Activated CD4-positive, alpha-beta memory T cell treated with anti-CD3 and anti-CD28 coated beads for 36 hours (primary cell): ENCODE data around the gene LACRT. TPM values are rescaled to one million over a fixed set of nuclear protein-coding genes. Genes with fewer than 3 reads are reported as not detected.

Experiments
- CTCF ChIA-PET: fragments of 350-600 bp; sonication (Branson Sonifier 250); formaldehyde crosslinking; loops from one replicate; lab custom pipeline; 2021; ENCODE audit warnings: antibody characterized with exemption, inconsistent platforms; lab: Charles Lee
- POLR2A ChIA-PET: fragments of 350-600 bp; sonication (Branson Sonifier 250); formaldehyde crosslinking; loops from one replicate; lab custom pipeline; 2021; ENCODE audit warnings: antibody characterized with exemption; lab: Charles Lee
- DNase-seq: peaks from one replicate; pipeline ENCODE4 v3.0.0-alpha.2; 2020
- H3K27ac Mint-ChIP-seq: one replicate; pipeline ENCODE4 v1.8.0; 2021; ENCODE audit warnings: mixed read lengths
- H3K27me3 Mint-ChIP-seq: one replicate; pipeline ENCODE4 v1.8.0; 2021; ENCODE audit warnings: mixed read lengths
- H3K36me3 Mint-ChIP-seq: one replicate; pipeline ENCODE4 v1.8.0; 2021; ENCODE audit warnings: mixed read lengths
- H3K4me1 Mint-ChIP-seq: one replicate; pipeline ENCODE4 v1.8.0; 2021; ENCODE audit warnings: low read depth, mixed read lengths
- H3K4me3 Mint-ChIP-seq: one replicate; pipeline ENCODE4 v1.8.0; 2021; ENCODE audit warnings: mild to moderate bottlenecking, mixed read lengths
- H3K9me3 Mint-ChIP-seq: one replicate; pipeline ENCODE4 v1.8.0; 2021; ENCODE audit warnings: mixed read lengths
- intact Hi-C: fragments of 100-400 bp; cut with micrococcal nuclease; formaldehyde crosslinking; loops from one replicate; pipeline ENCODE4 v1.15.1; 2023
- total RNA-seq, 2 experiments: library from RNA; stranded (reverse); gene quantifications; one replicate each; pipeline ENCODE4 v1.2.3, GENCODE V29; 2021

The LACRT gene
- total RNA-seq, 2 experiments from 2014 or later: not detected

GRCh38 chr12:54584128-54584527 is 50.6 kb downstream of the LACRT start:
- no peaks in the 10 kb centered on the region for H3K9me3 Mint-ChIP-seq
- H3K27ac Mint-ChIP-seq: no peak overlapping the region
- peaks cover 35% of the 10 kb centered on the region for H3K27me3 Mint-ChIP-seq
- H3K4me3 Mint-ChIP-seq: no peak overlapping the region
- POLR2A ChIA-PET: no interaction called here
- intact Hi-C loops: no loop called here
- CTCF ChIA-PET: interaction anchor here (1.1 to 7.0 kb wide), 3 partner anchors 8 to 57 kb away, joined by 3 to 95 read pairs (median 3); no protein-coding TSS in a partner anchor
- DNase-seq: no peak
- H3K36me3 Mint-ChIP-seq: no peaks in the 10 kb centered on the region
- peaks cover 6% of the 10 kb centered on the region for H3K4me1 Mint-ChIP-seq

- Mint-ChIP-seq H3K36me3 (peaks cover 1% of the 10 kb centered on the region), H3K4me1 (peaks cover 3% of the 10 kb centered on the region), H3K9me3 (no peaks in the 10 kb centered on the region), H3K4me3 (no peak overlapping the region), H3K27ac (no peak overlapping the region), H3K27me3 (peaks cover 30% of the 10 kb centered on the region)
- ChIA-PET CTCF (interaction anchor here (0.6 to 7.0 kb wide), 4 partner anchors 9 to 1948 kb away, joined by 3 to 95 read pairs (median 4); no protein-coding TSS in a partner anchor), POLR2A (no interaction called here)
- no peak for DNase-seq
- intact Hi-C loops: no loop called here
These were observed 51.0 kb downstream of the LACRT start for GRCh38 chr12:54583726-54584125.

- Mint-ChIP-seq H3K27me3 (peaks cover 12% of the 10 kb centered on the region), H3K4me3 (no peak overlapping the region), H3K4me1 (peaks cover 2% of the 10 kb centered on the region), H3K36me3 (peaks cover 6% of the 10 kb centered on the region), H3K27ac (no peak overlapping the region), H3K9me3 (no peaks in the 10 kb centered on the region)
- no peak for DNase-seq
- CTCF ChIA-PET: interaction anchor here (1.5 to 7.0 kb wide), 5 partner anchors 15 to 118 kb away, joined by 4 to 95 read pairs (median 17); no protein-coding TSS in a partner anchor
- POLR2A ChIA-PET: no interaction called here
- intact Hi-C loops: no loop called here
These were observed 53.3 kb downstream of the LACRT start for GRCh38 chr12:54581412-54581811.

Other genes starting within 250 kb of the LACRT start
- 10 to 100 TPM; 33.8 to 34.9 TPM for gene ITGA5, start 215.6 kb downstream of the LACRT start, total RNA-seq
- gene GTSF1, start 161.3 kb downstream of the LACRT start, total RNA-seq: 10 to 100 TPM; 11.3 to 13.0 TPM
- gene NCKAP1L, start 137.1 kb downstream of the LACRT start, total RNA-seq: 100 to 1,000 TPM; 158 to 160 TPM
- 10 to 100 TPM; 10.4 to 11.1 TPM for gene PDE1B, start 85.3 kb downstream of the LACRT start, total RNA-seq
- not detected for gene PPP1R1A, start 46.2 kb downstream of the LACRT start, total RNA-seq
- not detected for gene DCD, start 13.5 kb upstream of the LACRT start, total RNA-seq
- gene MUCL1, start 219.6 kb upstream of the LACRT start, total RNA-seq: not detected